Fibroblast of mammary gland (primary cell): ENCODE measurements around the gene AFAP1L1.

Experiments used
- DNase-seq: peaks from one replicate; pipeline ENCODE4 v3.0.0-alpha.2; 2010; ENCODE audit warnings: low read depth
- H3K4me3 ChIP-seq: 2 replicates; pipeline ENCODE4 v1.5.1; 2011; ENCODE audit warnings: low read depth, mild to moderate bottlenecking, low read length, moderate library complexity; ENCODE audit not compliant: control insufficient read depth
- TF ChIP-seq, protein P1 (sequence below): conservative IDR thresholded peaks from 2 replicates; pipeline ENCODE4 v1.5.1; 2011; ENCODE audit warnings: low read depth, low read length, inconsistent platforms; ENCODE audit not compliant: control insufficient read depth, insufficient read depth

Gene AFAP1L1

DNA sequence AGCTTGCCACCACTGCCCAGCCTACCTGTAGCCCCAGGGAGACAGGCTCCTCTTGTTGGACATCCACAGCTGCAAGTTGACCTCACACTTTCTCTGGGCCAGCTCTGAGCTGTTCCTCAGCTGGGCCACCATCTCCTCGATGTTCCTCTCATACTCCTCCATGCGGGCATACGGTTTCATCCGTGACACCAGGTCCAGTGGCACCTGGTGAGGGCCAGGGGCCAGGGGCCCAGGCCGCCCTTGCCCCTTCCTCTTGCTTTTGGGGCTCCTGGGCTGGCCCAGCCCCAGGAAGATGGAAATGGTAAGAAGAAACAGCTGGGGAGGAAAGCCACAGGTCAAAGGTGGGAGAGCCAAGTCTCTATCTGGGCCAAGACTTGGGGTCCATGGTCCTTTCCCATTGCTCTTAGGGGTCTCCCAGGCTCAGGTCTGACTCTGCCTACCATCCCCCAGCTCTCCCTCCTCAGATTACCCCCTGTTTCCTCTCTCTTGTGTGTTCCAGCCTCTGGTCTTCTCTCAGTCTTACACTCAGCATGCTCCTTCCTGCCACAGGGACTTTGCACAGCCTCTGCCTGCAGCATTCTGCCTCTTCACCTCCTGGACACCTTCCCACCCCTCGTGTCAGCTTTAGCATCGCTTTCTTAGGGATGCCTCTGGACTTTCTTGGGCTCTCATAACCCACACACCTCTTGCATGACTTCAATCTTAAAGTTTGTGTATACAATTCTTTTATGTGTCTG lies 105.2 kb downstream of the AFAP1L1 start:
- TF ChIP-seq, protein P1, sequence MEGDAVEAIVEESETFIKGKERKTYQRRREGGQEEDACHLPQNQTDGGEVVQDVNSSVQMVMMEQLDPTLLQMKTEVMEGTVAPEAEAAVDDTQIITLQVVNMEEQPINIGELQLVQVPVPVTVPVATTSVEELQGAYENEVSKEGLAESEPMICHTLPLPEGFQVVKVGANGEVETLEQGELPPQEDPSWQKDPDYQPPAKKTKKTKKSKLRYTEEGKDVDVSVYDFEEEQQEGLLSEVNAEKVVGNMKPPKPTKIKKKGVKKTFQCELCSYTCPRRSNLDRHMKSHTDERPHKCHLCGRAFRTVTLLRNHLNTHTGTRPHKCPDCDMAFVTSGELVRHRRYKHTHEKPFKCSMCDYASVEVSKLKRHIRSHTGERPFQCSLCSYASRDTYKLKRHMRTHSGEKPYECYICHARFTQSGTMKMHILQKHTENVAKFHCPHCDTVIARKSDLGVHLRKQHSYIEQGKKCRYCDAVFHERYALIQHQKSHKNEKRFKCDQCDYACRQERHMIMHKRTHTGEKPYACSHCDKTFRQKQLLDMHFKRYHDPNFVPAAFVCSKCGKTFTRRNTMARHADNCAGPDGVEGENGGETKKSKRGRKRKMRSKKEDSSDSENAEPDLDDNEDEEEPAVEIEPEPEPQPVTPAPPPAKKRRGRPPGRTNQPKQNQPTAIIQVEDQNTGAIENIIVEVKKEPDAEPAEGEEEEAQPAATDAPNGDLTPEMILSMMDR = no peak
- no peak for DNase-seq
- no peak overlapping the region for H3K4me3 ChIP-seq

DNA sequence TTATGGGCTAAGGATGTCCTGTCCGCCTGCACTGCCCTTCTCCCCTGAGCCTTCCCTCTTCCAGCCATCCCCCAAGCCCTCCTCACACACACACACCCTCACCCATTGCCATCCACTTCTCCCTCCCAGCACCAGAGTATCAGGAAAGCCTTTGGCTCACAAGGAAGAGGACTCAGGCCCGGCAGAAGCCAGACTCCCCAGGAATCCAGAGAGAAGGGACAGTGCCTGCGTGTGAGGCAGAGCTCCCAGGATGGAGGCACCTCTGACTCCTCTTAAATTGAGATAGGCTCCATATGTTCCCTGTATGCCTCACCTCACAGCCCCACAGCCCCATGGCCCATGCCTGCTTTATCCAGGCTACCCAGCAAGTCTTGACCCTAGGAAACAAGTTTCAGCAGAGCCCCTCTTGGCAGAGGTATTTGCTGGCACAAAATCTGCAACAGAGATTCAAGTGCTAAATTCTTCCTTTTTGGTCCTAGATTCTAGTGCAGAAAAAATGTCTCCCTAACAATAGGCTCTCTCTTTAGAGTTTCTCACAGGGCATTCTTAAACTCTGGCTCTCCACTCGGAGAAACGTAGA lies 106.7 kb downstream of the AFAP1L1 start:
- TF ChIP-seq, protein P1 = no peak
- no peak overlapping the region for H3K4me3 ChIP-seq
- no peak for DNase-seq

DNA sequence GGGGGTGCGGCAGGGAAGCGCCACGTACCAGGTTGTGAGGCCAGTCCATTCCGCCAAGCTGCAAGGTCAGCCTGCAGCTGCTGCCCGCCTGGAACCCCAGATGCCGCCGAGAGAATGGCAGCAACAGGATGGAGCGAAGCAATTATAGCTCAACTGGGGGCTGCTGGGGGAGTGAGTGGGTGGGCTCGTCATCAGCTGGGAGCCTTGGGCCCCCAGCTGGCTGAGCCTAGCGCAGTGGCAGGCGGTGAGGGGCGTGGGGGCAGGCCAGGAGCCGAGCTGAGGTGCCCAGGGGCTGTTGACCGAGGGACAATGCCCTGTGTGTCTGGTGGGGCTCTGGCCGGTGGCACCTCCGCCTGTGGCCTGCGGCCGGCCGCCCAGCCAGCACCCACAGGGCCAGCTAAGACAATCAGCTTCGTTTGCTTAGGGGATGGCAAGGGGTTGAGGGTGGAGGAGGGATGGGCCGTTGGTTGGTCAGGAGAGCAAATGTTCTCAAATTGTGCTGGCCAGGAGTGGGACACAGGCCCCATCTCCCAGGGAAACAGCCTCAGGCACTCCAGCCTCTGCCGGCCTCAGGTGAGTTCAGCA lies 107.6 kb downstream of the AFAP1L1 start, which contains the start of gene IL17B:
TSS of gene IL17B (minus strand) at position 116 of the 585 bp plus-strand sequence. CDS start at position 49, 67 bp downstream.
- H3K4me3 ChIP-seq = no peak within 1 kb of the TSS
- TF ChIP-seq, protein P1 = no peak
- no peak for DNase-seq

DNA sequence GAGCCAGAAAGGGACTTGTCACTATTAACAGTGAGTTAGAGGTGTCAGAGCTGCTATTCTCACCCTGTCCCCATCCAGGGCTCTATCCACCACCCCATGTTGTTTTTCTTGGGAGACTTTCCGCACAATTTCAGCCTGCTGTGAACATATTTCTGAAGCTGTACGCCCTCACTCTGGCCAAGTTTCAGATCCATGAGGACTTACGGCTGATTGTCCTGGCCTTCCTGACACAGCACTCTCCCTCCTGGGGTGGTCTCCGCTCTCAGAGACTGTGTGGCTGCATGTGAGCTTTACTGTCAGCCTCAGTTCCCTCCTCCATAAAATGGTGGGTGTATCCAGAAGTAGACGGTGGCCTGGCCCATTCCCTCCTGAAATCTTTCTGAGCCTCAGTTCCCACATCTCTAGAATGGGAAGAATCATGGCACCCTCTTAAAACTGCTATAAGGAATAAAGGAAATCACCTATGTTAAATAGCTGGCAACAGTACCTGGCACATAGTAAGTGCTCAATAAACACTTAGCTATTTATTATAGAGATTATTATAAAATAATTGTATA lies 108.2 kb downstream of the AFAP1L1 start:
- no peak for DNase-seq
- TF ChIP-seq, protein P1 = no peak
- no peak overlapping the region for H3K4me3 ChIP-seq

DNA sequence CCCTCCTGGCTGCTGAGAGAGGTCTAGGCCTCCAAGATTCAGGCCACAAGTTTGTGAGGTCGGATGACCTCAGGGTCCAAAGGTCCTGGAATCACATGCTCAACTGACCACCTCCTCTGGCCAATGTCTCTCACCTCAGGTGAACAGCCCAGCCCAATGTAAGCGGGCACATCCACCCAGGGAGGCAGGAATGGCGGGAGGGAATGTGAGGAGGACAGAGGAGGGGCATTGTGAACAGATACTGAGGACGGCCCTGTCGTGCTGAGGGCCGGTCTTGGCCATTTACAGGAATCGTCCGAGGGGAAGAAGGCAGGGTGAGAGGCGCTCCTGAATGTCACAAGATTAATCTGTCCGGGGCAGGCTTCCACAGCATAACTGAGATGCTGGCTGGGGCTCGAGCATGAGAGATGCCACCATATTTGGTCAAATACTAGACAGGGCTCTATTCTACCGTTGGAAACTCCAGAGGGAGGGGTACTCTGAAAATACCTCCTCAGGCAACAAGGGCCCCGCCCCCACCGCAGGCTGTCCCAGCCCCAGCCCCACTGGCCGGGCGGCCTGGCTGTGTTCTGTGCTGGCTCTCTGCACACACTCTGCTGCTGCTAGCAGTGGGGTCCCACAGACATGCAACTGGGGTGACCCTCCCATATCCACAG lies 108.9 kb downstream of the AFAP1L1 start:
- TF ChIP-seq, protein P1 = no peak
- DNase-seq = no peak
- H3K4me3 ChIP-seq = no peak overlapping the region

DNA sequence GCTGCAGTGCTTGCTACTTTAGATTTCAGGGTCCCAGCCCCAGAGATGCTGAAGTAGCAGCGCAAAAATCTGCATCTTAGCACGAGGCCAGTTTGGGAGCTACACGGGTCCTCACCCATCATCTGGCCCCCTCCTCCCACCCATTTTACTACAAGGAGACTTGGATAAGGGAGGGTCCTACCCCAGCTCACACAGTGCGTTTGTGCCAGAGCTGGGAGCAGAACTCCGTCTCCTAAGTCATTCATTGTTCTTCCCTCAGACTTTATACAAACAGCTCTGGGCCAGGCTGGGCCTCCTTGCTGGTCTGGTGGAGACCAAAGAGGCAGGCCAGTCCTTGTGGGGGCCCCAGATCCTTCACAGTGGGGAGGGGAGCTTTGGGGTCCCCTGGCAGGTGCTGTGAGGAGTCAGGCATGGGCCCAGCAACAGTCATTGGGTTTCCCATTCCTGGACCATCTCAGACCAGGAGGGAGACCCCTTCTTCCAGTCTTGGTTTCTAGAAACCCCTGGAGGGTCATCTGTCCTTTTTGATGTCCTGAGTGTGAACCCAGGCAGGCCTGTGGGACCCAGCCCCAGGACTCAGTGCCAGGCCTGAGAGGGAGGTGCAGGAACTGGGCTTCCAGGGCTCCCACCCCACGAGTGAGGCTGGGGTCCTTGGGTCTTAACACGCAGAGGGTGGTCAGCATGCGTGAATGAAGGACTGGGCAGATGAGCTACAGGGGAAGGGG lies 109.8 kb downstream of the AFAP1L1 start:
- H3K4me3 ChIP-seq = no peak overlapping the region
- TF ChIP-seq, protein P1 = no peak
- no peak for DNase-seq
